Measurements from ENCODE around the gene CDC14A.

DNA sequence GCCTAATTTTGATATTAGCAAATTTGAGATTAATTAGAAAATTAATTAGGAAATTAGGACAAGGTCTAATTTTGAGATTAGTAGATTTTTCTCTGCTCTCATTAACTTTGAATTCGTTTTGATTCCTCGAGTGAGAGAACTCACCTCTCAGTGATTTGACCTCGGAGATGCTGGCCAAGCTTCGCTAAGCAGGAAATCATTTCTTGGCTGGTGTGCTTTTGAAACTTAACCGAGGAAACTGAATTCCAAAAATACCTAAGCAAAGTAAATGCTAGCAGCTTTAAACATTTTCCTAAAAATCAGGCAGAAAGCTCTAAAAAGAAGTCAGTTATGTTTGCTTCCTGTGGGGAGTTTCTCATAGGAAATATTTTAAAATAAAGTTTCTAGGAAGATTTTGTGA, 34.9 kb downstream of the CDC14A start:
- TF ChIP-seq, protein P1, sequence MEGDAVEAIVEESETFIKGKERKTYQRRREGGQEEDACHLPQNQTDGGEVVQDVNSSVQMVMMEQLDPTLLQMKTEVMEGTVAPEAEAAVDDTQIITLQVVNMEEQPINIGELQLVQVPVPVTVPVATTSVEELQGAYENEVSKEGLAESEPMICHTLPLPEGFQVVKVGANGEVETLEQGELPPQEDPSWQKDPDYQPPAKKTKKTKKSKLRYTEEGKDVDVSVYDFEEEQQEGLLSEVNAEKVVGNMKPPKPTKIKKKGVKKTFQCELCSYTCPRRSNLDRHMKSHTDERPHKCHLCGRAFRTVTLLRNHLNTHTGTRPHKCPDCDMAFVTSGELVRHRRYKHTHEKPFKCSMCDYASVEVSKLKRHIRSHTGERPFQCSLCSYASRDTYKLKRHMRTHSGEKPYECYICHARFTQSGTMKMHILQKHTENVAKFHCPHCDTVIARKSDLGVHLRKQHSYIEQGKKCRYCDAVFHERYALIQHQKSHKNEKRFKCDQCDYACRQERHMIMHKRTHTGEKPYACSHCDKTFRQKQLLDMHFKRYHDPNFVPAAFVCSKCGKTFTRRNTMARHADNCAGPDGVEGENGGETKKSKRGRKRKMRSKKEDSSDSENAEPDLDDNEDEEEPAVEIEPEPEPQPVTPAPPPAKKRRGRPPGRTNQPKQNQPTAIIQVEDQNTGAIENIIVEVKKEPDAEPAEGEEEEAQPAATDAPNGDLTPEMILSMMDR (IDR thresholded peaks at IDR 0.05), result no peak
- no peak for TF ChIP-seq EZH2phosphoT487 (IDR thresholded peaks at IDR 0.05; ENCODE audit: borderline replicate concordance, low read depth)
- TF ChIP-seq YY1 (IDR thresholded peaks at IDR 0.05; ENCODE audit: low read depth), result no peak
- no peak for TF ChIP-seq POLR2AphosphoS5 (IDR thresholded peaks at IDR 0.05; ENCODE audit: low read depth, low read length)
- TF ChIP-seq SIN3A (IDR thresholded peaks at IDR 0.05; ENCODE audit: borderline replicate concordance, low read depth, low read length), result no peak
- no peak for TF ChIP-seq FOXM1 (IDR thresholded peaks at IDR 0.05; ENCODE audit: low read depth)
- no peak for TF ChIP-seq TAF1 (IDR thresholded peaks at IDR 0.05; ENCODE audit: borderline replicate concordance, low read depth, low read length)
- no peak for TF ChIP-seq ELF1 (IDR thresholded peaks at IDR 0.05)
- TF ChIP-seq CHD2 (IDR thresholded peaks at IDR 0.05; ENCODE audit: low read length, partially characterized antibody), result no peak
- TF ChIP-seq EP300 (IDR thresholded peaks at IDR 0.05; ENCODE audit: borderline replicate concordance in 1 of 2, low read depth in 1 of 2, low read length in 1 of 2), result no peak
- no peak for TF ChIP-seq TEAD4 (IDR thresholded peaks at IDR 0.05; ENCODE audit: borderline replicate concordance, insufficient read depth)
- no peak for TF ChIP-seq RCOR1 (IDR thresholded peaks at IDR 0.05; ENCODE audit: low read length)
- TF ChIP-seq NRF1 (IDR thresholded peaks at IDR 0.05; ENCODE audit: low read depth, low read length), result no peak

All from SK-N-SH (cell line).